OCI-LY1 (cell line): ENCODE data around the gene ZBP1.

Experiments
- H2AFZ ChIP-seq: fragments of 200-600 bp; sonication (generic), shearing (Covaris generic); 2 replicates; pipeline ENCODE4 v1.6.0; 2014; ENCODE audit warnings: antibody characterized with exemption, mild to moderate bottlenecking, low read length
- H3F3A ChIP-seq: fragments of 200-600 bp; sonication (generic), shearing (Covaris generic); 2 replicates; pipeline ENCODE4 v1.6.0; 2014; ENCODE audit warnings: mild to moderate bottlenecking, antibody characterized with exemption, low read length, moderate library complexity; ENCODE audit not compliant: insufficient read depth
- H3K27ac ChIP-seq: fragments of 200-600 bp; sonication (generic); 2 replicates; pipeline ENCODE4 v1.5.1; 2014; ENCODE audit warnings: low read length, mixed run types, mild to moderate bottlenecking, low read depth; ENCODE audit not compliant: poor library complexity, severe bottlenecking
- H3K27me3 ChIP-seq: fragments of 200-600 bp; sonication (generic); 2 replicates; pipeline ENCODE4 v1.6.0; 2014; ENCODE audit warnings: antibody characterized with exemption, mild to moderate bottlenecking, low read length, moderate library complexity; ENCODE audit not compliant: insufficient read depth
- H3K36me3 ChIP-seq: fragments of 200-600 bp; sonication (generic); 2 replicates; pipeline ENCODE4 v1.6.1; 2014; ENCODE audit warnings: mild to moderate bottlenecking, antibody characterized with exemption, low read length, moderate library complexity, mixed read lengths; ENCODE audit not compliant: insufficient read depth
- H3K4me1 ChIP-seq: fragments of 200-600 bp; sonication (generic); 2 replicates; pipeline ENCODE4 v1.5.1; 2014; ENCODE audit warnings: mild to moderate bottlenecking, low read length, moderate library complexity; ENCODE audit not compliant: insufficient read depth, severe bottlenecking
- H3K4me2 ChIP-seq: fragments of 200-600 bp; sonication (generic), shearing (Covaris generic); 2 replicates; pipeline ENCODE4 v1.6.1; 2014; ENCODE audit warnings: low read length
- H3K4me3 ChIP-seq: fragments of 200-600 bp; sonication (generic); 2 replicates; pipeline ENCODE4 v1.5.1; 2014; ENCODE audit warnings: low read length, low read depth, mild to moderate bottlenecking, mixed read lengths; ENCODE audit not compliant: poor library complexity, severe bottlenecking
- H3K79me2 ChIP-seq: fragments of 200-600 bp; shearing (Covaris generic); 2 replicates; pipeline ENCODE4 v1.6.1; 2016; ENCODE audit warnings: mixed run types, low read length, mixed read lengths; ENCODE audit not compliant: insufficient read depth
- H3K9ac ChIP-seq: fragments of 200-600 bp; sonication (generic), shearing (Covaris generic); 2 replicates; pipeline ENCODE4 v1.6.1; 2014; ENCODE audit warnings: mild to moderate bottlenecking, low read length, mixed read lengths
- H3K9me2 ChIP-seq: fragments of 200-600 bp; sonication (generic), shearing (Covaris generic); 2 replicates; pipeline ENCODE4 v1.6.1; 2014; ENCODE audit warnings: low read depth, mild to moderate bottlenecking, low read length, mixed read lengths
- H3K9me3 ChIP-seq: fragments of 200-600 bp; shearing (Covaris generic); 2 replicates; pipeline ENCODE4 v1.6.1; 2014; ENCODE audit warnings: low read length, mixed read lengths
- H4K20me1 ChIP-seq: fragments of 200-600 bp; sonication (generic), shearing (Covaris generic); 2 replicates; pipeline ENCODE4 v1.6.0; 2016; ENCODE audit warnings: mild to moderate bottlenecking, low read length; ENCODE audit not compliant: insufficient read depth
- CTCF ChIP-seq: fragments of 200-600 bp; sonication (generic), shearing (Covaris generic); IDR thresholded peaks from 2 replicates; pipeline ENCODE4 v1.5.1; 2017; ENCODE audit warnings: mild to moderate bottlenecking, antibody characterized with exemption, low read length, moderate library complexity, mixed read lengths
- EZH2 ChIP-seq: fragments of 200-600 bp; sonication (generic), shearing (Covaris generic); IDR thresholded peaks from 2 replicates; pipeline ENCODE4 v1.8.0; 2017; ENCODE audit warnings: borderline replicate concordance, mixed run types, mild to moderate bottlenecking, antibody characterized with exemption, low read length, moderate library complexity, mixed read lengths

The ZBP1 gene

GRCh38 chr20:57577679-57578475 lies 42.3 kb downstream of the ZBP1 start:
- Histone ChIP-seq H3K9ac (no peak overlapping the region), H3K4me3 (no peak overlapping the region), H3F3A (no peaks in the 10 kb centered on the region), H2AFZ (no peak overlapping the region), H3K27ac (no peak overlapping the region), H3K9me2 (no peaks in the 10 kb centered on the region), H3K79me2 (no peaks in the 10 kb centered on the region), H4K20me1 (no peaks in the 10 kb centered on the region), H3K36me3 (no peaks in the 10 kb centered on the region), H3K4me1 (no peaks in the 10 kb centered on the region), H3K9me3 (no peaks in the 10 kb centered on the region), H3K4me2 (no peak overlapping the region), H3K27me3 (0 out of 2 replicates have a peak, but pooled peaks cover 3% of the 10 kb centered on the region)
- TF ChIP-seq CTCF, result no peak

- no peaks in the 10 kb centered on the region for H3K9me3 ChIP-seq
- H3K36me3 ChIP-seq, result no peaks in the 10 kb centered on the region
- no peaks in the 10 kb centered on the region for H3K79me2 ChIP-seq
- no peaks in the 10 kb centered on the region for H3F3A ChIP-seq
- H3K9me2 ChIP-seq, result no peaks in the 10 kb centered on the region
- H3K4me3 ChIP-seq, result no peak overlapping the region
- TF ChIP-seq CTCF (no peak), EZH2 (no peak)
- H3K27ac ChIP-seq, result no peak overlapping the region
- no peak overlapping the region for H3K9ac ChIP-seq
- H3K4me1 ChIP-seq, result no peaks in the 10 kb centered on the region
- no peak overlapping the region for H2AFZ ChIP-seq
- H4K20me1 ChIP-seq, result no peaks in the 10 kb centered on the region
- 0 out of 2 replicates have a peak, but pooled peaks cover 3% of the 10 kb centered on the region for H3K27me3 ChIP-seq
- H3K4me2 ChIP-seq, result no peak overlapping the region
Observed at GRCh38 chr20:57576617-57577550, 43.3 kb downstream of the ZBP1 start.

GRCh38 chr20:57576002-57576401 lies 44.2 kb downstream of the ZBP1 start:
- Histone ChIP-seq H3K27ac (no peak overlapping the region), H3K4me1 (no peaks in the 10 kb centered on the region), H3K9me2 (no peaks in the 10 kb centered on the region), H3K4me2 (no peak overlapping the region), H3K36me3 (no peaks in the 10 kb centered on the region), H2AFZ (no peak overlapping the region), H3K4me3 (no peak overlapping the region), H3F3A (no peaks in the 10 kb centered on the region), H4K20me1 (no peaks in the 10 kb centered on the region), H3K9me3 (no peaks in the 10 kb centered on the region), H3K9ac (no peak overlapping the region), H3K79me2 (no peaks in the 10 kb centered on the region), H3K27me3 (0 out of 2 replicates have a peak, but pooled peaks cover 3% of the 10 kb centered on the region)
- TF ChIP-seq CTCF (no peak), EZH2 (no peak)
